HG02943 (cell line): ENCODE data around the gene PCDHGA9.
"Not testable (repeated sequence)": the region's sequence is repeated elsewhere in the genome, so short reads cannot be mapped to it uniquely, and the experiment has no call there.

ENCODE experiments used
- ATAC-seq: cut with Tn5 transposase; IDR thresholded peaks from one replicate; pipeline ENCODE4 v1.9.1; 2021; ENCODE audit warnings: mild to moderate bottlenecking, low read depth, moderate library complexity; ENCODE audit not compliant: unreplicated experiment

The PCDHGA9 gene

GRCh38 chr5:141402553-141403243, at the start of gene PCDHGA9:
PCDHGA9 (plus strand) TSS chr5:141402778; CDS start chr5:141402953, 175 bp downstream.
- ATAC-seq: no peak

GRCh38 chr5:141354900-141355469, 47.6 kb upstream of the PCDHGA9 start, which contains the start of gene PCDHGA4:
PCDHGA4 (plus strand) TSS chr5:141355021; CDS start chr5:141355108, 87 bp downstream.
- ATAC-seq: no peak

- ATAC-seq: no peak
These were observed 46.9 kb upstream of the PCDHGA9 start for GRCh38 chr5:141355641-141356040.

DNA sequence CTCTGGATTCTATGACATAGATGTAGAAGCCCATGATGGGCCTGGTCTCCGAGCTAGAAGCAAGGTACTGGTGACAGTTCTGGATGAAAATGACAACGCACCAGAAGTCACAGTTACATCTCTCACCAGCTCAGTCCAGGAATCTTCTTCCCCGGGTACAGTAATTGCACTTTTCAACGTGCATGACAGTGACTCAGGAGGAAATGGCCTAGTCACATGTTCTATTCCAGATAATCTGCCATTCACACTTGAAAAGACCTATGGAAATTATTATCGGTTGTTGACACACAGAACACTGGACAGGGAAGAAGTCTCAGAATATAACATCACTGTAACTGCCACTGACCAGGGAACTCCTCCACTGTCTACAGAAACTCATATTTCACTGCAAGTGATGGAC, 46.4 kb upstream of the PCDHGA9 start:
- no peak for ATAC-seq

DNA sequence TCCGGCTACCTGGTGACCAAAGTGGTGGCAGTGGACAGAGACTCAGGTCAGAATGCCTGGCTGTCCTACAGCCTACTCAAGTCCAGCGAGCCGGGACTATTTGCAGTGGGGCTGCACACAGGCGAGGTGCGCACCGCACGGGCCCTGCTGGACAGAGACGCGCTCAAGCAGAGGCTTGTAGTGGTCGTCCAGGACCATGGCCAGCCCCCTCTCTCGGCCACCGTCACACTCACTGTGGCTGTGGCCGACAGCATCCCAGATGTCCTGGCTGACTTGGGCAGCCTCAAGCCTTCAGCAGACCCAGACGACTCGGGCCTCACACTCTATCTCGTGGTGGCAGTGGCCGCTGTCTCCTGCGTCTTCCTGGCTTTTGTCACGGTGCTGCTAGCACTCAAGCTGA, 45.6 kb upstream of the PCDHGA9 start:
- ATAC-seq: no peak

DNA sequence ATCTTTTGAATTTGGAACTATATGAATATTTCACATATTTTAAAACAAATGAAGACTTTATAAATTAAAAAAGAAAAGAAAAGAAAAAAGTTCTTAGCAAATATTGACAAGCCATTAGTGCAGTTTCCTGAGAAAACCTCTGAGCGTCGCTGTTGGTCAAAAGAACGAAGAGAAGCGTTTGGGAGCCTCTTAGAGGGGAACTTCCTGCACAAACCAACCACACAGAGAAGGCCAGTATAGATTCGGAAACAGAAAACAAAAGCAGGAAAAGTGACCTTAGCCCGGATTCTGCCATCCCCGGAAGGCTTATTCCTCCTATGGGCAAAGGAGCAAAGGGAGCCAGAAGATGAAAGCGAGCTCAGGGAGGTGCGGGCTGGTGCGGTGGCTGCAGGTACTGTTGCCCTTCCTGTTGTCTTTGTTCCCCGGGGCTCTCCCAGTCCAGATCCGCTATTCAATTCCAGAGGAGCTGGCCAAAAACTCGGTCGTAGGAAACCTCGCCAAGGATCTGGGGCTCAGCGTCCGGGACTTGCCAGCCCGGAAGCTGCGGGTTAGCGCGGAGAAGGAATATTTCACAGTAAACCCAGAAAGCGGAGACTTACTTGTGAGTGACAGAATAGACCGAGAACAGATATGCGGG, 42.7 kb upstream of the PCDHGA9 start, which contains the start of gene PCDHGB2:
TSS of gene PCDHGB2 (plus strand) at position 205 of the 637 bp plus-strand sequence. CDS start at position 347, 142 bp downstream.
- no peak for ATAC-seq

- no peak for ATAC-seq
These were observed 41.9 kb upstream of the PCDHGA9 start for GRCh38 chr5:141360685-141361084.

GRCh38 chr5:141362719-141363118, 39.9 kb upstream of the PCDHGA9 start:
- ATAC-seq: no peak

DNA sequence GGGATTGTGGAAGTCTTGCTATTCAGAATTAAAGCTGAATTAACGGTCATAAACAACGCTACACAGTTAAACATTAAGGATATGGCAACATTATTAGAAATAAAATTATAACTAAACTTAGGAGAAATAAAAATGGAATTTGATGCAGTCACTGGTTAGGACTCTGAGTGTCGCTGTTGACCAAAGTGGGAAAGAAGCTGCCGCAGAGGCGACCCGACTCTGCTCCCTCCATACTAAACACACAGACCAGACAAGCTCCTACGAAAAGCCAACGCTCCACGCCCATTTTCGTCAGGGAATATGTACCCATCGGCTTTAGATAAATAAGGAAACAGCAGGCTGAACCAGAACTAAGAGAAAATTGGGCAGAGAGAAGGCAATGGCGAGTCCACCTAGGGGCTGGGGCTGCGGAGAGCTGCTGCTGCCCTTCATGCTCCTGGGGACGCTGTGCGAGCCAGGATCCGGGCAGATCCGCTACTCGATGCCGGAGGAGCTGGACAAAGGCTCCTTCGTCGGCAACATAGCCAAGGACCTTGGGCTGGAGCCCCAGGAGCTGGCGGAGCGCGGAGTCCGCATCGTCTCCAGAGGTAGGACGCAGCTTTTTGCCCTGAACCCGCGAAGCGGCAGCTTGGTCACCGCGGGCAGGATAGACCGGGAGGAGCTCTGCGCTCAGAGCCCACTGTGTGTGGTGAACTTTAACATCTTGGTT, 38.5 kb upstream of the PCDHGA9 start, which contains the start of gene PCDHGA5:
TSS of gene PCDHGA5 (plus strand) at position 211 of the 709 bp plus-strand sequence. CDS start at position 380, 169 bp downstream.
- no peak for ATAC-seq

DNA sequence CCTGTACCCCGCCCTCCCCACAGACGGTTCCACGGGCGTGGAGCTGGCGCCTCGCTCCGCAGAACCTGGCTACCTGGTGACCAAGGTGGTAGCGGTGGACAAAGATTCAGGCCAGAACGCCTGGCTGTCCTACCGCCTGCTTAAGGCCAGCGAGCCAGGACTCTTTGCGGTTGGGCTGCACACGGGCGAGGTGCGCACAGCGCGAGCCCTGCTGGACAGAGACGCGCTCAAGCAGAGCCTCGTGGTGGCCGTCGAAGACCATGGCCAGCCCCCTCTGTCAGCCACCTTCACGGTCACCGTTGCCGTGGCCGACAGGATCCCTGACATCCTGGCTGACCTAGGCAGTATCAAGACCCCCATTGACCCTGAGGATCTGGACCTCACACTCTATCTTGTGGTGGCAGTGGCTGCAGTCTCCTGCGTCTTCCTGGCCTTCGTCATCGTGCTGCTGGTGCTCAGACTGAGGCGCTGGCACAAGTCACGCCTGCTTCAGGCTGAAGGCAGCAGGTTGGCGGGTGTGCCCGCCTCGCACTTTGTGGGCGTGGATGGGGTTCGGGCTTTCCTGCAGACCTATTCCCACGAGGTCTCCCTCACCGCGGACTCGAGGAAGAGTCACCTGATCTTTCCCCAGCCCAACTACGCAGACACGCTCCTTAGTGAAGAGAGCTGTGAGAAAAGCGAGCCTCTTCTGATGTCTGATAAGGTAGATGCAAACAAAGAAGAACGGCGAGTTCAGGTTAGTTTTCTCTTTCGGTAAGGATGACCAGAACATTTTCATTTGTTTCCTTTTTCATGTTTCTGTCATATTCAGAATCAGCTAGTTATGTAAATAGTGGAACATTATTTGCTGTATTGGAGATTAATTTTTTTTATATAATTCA, 36.3 kb upstream of the PCDHGA9 start:
- ATAC-seq: no peak

GRCh38 chr5:141369994-141370848, 32.4 kb upstream of the PCDHGA9 start, which contains the start of gene PCDHGB3:
PCDHGB3 (plus strand) TSS chr5:141370242; CDS start chr5:141370395, 153 bp downstream.
- no peak for ATAC-seq

DNA sequence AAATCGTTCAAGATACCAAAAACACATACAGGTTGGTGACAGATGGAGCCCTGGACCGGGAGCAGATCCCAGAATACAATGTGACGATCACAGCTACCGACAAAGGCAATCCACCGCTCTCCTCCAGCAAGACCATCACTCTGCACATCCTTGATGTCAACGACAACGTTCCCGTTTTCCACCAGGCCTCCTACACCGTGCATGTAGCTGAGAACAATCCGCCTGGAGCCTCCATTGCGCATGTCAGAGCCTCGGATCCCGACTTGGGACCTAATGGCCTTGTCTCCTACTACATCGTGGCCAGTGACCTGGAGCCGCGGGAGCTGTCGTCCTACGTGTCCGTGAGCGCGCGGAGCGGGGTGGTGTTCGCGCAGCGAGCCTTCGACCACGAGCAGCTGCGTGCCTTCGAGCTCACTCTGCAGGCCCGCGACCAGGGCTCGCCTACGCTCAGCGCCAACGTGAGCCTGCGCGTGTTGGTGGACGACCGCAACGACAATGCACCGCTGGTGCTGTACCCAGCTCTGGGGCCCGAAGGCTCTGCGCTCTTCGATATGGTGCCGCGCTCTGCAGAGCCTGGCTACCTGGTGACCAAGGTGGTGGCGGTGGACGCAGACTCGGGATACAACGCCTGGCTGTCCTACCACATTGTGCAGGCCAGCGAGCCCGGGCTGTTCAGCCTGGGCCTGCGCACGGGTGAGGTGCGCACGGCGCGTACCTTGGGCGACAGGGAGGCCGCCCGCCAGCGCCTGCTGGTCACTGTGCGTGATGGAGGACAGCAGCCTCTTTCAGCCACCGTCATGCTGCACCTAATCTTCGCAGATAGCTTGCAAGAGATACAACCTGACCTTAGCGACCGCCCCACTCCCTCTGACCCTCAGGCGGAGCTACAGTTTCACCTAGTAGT, 30.8 kb upstream of the PCDHGA9 start:
- no peak for ATAC-seq

GRCh38 chr5:141373673-141374317, 28.8 kb upstream of the PCDHGA9 start, which contains the start of gene PCDHGA6:
PCDHGA6 (plus strand) TSS chr5:141373891; CDS start chr5:141374084, 193 bp downstream.
- ATAC-seq: no peak

DNA sequence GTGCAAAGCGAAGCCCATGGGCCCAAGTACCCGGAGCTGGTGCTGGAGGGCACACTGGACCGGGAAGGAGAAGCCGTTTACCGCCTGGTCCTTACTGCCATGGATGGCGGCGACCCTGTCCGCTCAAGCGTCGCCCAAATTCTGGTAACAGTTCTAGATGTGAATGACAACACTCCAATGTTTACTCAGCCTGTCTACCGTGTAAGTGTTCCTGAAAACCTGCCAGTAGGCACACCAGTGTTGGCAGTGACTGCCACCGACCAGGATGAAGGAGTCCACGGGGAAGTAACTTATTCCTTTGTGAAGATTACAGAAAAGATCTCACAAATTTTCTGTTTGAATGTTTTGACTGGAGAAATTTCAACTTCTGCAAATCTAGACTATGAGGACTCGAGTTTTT, 28.0 kb upstream of the PCDHGA9 start:
- no peak for ATAC-seq

GRCh38 chr5:141375444-141376155, 27.0 kb upstream of the PCDHGA9 start:
- not testable (repeated sequence) for ATAC-seq

- ATAC-seq: no peak
These were observed 19.9 kb upstream of the PCDHGA9 start, which contains the start of gene PCDHGA7 for GRCh38 chr5:141382469-141383294. PCDHGA7 (plus strand) TSS chr5:141382742; CDS start chr5:141382900, 158 bp downstream.
